HUES64 (cell line): Measurements from ENCODE around the gene ADIG. TPM values are rescaled to one million over a fixed set of nuclear protein-coding genes. Genes with fewer than 3 reads are reported as not detected.

ENCODE experiments used
- H3K27ac ChIP-seq: 2 replicates; pipeline ENCODE4 v1.7.0; 2013; ENCODE audit warnings: low read depth, low read length, inconsistent platforms
- H3K27me3 ChIP-seq: 2 replicates; pipeline ENCODE4 v1.6.1; 2013; ENCODE audit warnings: mild to moderate bottlenecking, low read length; ENCODE audit not compliant: insufficient read depth
- H3K36me3 ChIP-seq: 2 replicates; pipeline ENCODE4 v1.6.1; 2013; ENCODE audit warnings: mild to moderate bottlenecking, low read length; ENCODE audit not compliant: insufficient read depth
- H3K4me1 ChIP-seq: 2 replicates; pipeline ENCODE4 v1.6.1; 2013; ENCODE audit warnings: mild to moderate bottlenecking, low read length, moderate library complexity; ENCODE audit not compliant: insufficient read depth
- H3K4me3 ChIP-seq: 2 replicates; pipeline ENCODE4 v1.5.1; 2013; ENCODE audit warnings: mild to moderate bottlenecking, low read length, moderate library complexity
- H3K9ac ChIP-seq: 2 replicates; pipeline ENCODE4 v1.6.1; 2013; ENCODE audit warnings: mild to moderate bottlenecking, low read depth, low read length
- H3K9me3 ChIP-seq: 2 replicates; pipeline ENCODE4 v1.6.1; 2013; ENCODE audit warnings: low read depth, low read length; ENCODE audit not compliant: insufficient read depth
- WGBS: fragments of 150-250, 120-280 bp; methylation state at CpG from one replicate; pipeline ENCODE4 v1.1.7; 2013; ENCODE audit warnings: missing lambda C conversion rate; 5-methylcytosine and 5-hydroxymethylcytosine counted together
- polyA plus RNA-seq, 2 experiments: library from polyadenylated mRNA; stranded (reverse); fragments of 50-300 nt; gene quantifications; one replicate each; pipeline ENCODE4 v1.2.3, GENCODE V29; 2013

Gene ADIG
- not detected for polyA plus RNA-seq (2013, experiment 1 of 2)
- polyA plus RNA-seq (2013, experiment 2 of 2) = not detected

GRCh38 chr20:38581013-38581412 lies at the start of gene ADIG:
Gene ADIG, plus strand, starts transcription at chr20:38581197. Its CDS starts 54 bp downstream, at chr20:38581251.
- 86% methylated on average over 5 of the region's 5 CpGs for WGBS
- H3K4me3 ChIP-seq = no peak within 1 kb of the TSS
- H3K9me3 ChIP-seq = no peaks in the 10 kb centered on the region
- H3K27ac ChIP-seq = no peak within 1 kb of the TSS
- no peak within 1 kb of the TSS for H3K9ac ChIP-seq
- H3K4me1 ChIP-seq = peaks cover 17% of the 10 kb centered on the region
- H3K27me3 ChIP-seq = no peaks in the 10 kb centered on the region
- H3K36me3 ChIP-seq = peaks cover 4% of the 10 kb centered on the region

DNA sequence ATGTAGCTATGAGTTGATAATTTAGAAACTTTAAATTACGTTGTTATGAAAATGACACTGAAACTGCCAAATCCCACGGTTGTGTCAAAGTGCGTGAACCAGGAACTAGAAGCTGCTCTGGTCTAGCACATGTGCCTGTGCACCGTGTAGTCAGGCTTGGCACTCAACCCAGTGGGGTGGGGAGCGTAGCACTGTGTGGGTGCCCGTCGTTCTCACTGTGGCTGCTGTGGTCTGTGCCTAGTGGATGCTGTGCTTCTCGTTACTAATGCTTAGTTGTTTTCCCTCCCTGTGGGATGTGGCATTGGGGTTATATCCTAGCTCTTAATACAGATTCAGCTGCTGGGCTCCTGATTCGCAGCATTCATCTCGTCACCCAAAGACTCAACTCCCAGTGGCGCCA lies 46.2 kb upstream of the ADIG start:
- Histone ChIP-seq H3K27me3 (no peaks in the 10 kb centered on the region), H3K36me3 (peaks cover 89% of the 10 kb centered on the region)
- WGBS = 97% methylated on average over 11 of the region's 11 CpGs

GRCh38 chr20:38536310-38536709 lies 44.7 kb upstream of the ADIG start:
- Histone ChIP-seq H3K4me3 (no peak overlapping the region), H3K9me3 (no peaks in the 10 kb centered on the region), H3K9ac (no peak overlapping the region), H3K4me1 (no peaks in the 10 kb centered on the region), H3K36me3 (peaks cover 96% of the 10 kb centered on the region), H3K27ac (no peak overlapping the region), H3K27me3 (no peaks in the 10 kb centered on the region)
- WGBS = 94% methylated on average over 2 of the region's 2 CpGs

More for the DNA sequence above, 46.2 kb upstream of the ADIG start:
- Histone ChIP-seq H3K9ac (no peak overlapping the region), H3K9me3 (no peaks in the 10 kb centered on the region), H3K4me1 (no peaks in the 10 kb centered on the region), H3K4me3 (no peak overlapping the region), H3K27ac (no peak overlapping the region)

DNA sequence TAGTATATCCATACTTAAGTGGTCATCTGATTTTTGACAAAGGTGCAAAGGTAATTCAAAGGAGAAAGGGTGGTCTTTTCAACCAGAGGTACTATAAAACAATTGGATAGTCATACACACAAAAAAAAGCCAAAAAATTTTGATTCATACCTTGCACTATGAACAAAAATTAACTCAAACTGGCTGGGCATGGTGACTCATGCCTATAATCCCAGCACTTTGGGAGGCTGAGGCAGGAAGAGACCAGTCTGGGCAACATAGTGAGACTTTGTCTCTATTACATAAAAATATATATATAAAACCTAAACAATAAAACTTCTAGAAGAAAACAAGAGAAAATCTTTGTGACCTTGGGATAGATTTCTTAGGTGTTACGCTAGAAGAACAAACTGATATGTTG lies 43.8 kb upstream of the ADIG start:
- H3K9ac ChIP-seq = no peak overlapping the region
- H3K36me3 ChIP-seq = peaks cover 98% of the 10 kb centered on the region
- WGBS = 100% methylated on average over 1 of the region's 1 CpG
- H3K9me3 ChIP-seq = no peaks in the 10 kb centered on the region
- H3K4me3 ChIP-seq = no peak overlapping the region
- H3K27ac ChIP-seq = no peak overlapping the region
- H3K27me3 ChIP-seq = no peaks in the 10 kb centered on the region
- H3K4me1 ChIP-seq = no peaks in the 10 kb centered on the region

DNA sequence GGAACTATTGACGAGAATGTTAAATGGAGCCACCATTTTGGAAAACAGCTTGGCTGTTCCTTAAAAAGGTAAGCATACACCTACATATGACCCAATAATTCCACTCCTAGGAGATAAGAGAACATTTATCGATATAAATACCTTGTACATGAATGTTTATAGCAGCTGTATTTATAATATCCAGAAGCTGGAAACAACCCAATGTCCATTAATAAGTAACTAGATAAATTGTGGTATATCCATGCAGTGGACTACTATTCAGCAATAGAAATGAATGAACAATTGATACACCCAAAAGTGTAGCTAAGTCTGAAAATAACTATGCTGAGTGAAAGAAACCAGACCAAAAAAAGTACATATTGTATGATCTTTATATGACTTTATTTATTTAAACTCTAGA lies 42.2 kb upstream of the ADIG start:
- Histone ChIP-seq H3K27ac (no peak overlapping the region), H3K4me1 (no peaks in the 10 kb centered on the region), H3K36me3 (peaks cover 97% of the 10 kb centered on the region), H3K4me3 (no peak overlapping the region), H3K9me3 (no peaks in the 10 kb centered on the region), H3K9ac (no peak overlapping the region), H3K27me3 (no peaks in the 10 kb centered on the region)
- 100% methylated on average over 1 of the region's 2 CpGs for WGBS

DNA sequence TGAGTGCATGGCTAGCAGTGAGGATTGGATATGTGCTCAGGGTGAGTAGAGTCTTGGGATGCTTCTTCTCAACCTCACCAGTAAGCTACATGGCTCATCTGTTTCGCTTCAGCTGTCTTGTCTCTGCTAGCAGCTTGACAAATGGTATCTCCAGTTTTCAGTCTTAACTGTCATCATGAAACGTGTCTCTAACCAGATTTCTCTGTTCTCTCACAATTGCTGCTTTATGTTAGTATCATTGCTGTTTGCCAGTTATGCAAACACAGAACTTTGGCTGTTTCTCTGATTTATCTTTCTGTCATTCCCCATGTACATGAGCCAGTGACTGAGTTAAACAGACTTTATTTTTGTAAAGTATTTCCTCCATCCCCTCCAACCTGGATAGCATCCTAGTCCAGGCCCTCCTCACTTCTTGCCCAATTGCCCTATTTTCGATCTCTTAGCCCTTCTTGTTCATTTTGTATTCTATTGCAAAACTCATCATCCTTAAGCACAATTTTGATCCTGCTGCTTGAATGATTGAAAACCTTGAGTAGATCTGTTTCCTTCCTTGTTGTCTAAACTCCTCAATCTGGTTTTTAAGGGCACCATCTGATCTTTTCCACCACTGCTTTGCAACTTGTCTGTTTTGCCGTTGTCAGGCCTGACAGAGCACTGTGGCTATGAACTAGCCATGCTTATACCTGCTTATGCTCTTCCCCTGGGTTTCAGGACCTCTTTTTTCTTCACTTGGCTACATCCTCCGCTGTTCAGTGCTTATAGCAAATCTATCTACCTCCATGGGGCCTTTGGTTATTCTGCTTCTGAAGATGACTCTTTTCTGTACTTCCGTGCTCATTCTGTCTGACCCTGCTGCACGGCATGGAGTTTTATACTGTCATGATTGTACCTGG lies 37.7 kb upstream of the ADIG start:
- H3K9ac ChIP-seq = no peak overlapping the region
- H3K4me1 ChIP-seq = no peaks in the 10 kb centered on the region
- no peak overlapping the region for H3K27ac ChIP-seq
- H3K4me3 ChIP-seq = no peak overlapping the region
- no peaks in the 10 kb centered on the region for H3K9me3 ChIP-seq
- peaks cover 99% of the 10 kb centered on the region for H3K36me3 ChIP-seq
- H3K27me3 ChIP-seq = no peaks in the 10 kb centered on the region
- 95% methylated on average over 7 of the region's 7 CpGs for WGBS

DNA sequence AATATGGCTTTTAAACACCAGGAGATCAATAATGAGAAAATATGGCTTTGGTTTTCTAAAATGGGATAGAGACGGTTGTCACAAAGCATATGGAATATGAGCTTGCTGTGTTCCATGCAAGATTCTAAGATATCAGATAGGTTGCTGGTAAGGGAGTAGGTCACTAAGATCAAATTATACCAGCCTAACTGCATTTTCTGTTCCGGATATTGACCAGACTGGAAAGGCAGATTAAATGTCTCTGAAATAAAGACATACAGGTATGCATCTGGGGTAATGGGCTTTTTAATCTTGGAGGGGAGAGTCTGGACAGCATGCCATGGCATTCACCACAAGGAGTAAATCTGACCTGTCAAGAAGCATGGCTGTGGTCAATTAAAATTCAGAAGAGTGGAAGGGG lies 35.2 kb upstream of the ADIG start:
- no peaks in the 10 kb centered on the region for H3K27me3 ChIP-seq
- 98% methylated on average over 2 of the region's 2 CpGs for WGBS
- no peaks in the 10 kb centered on the region for H3K4me1 ChIP-seq
- no peaks in the 10 kb centered on the region for H3K9me3 ChIP-seq
- H3K9ac ChIP-seq = no peak overlapping the region
- peaks cover 95% of the 10 kb centered on the region for H3K36me3 ChIP-seq
- H3K4me3 ChIP-seq = no peak overlapping the region
- H3K27ac ChIP-seq = no peak overlapping the region

DNA sequence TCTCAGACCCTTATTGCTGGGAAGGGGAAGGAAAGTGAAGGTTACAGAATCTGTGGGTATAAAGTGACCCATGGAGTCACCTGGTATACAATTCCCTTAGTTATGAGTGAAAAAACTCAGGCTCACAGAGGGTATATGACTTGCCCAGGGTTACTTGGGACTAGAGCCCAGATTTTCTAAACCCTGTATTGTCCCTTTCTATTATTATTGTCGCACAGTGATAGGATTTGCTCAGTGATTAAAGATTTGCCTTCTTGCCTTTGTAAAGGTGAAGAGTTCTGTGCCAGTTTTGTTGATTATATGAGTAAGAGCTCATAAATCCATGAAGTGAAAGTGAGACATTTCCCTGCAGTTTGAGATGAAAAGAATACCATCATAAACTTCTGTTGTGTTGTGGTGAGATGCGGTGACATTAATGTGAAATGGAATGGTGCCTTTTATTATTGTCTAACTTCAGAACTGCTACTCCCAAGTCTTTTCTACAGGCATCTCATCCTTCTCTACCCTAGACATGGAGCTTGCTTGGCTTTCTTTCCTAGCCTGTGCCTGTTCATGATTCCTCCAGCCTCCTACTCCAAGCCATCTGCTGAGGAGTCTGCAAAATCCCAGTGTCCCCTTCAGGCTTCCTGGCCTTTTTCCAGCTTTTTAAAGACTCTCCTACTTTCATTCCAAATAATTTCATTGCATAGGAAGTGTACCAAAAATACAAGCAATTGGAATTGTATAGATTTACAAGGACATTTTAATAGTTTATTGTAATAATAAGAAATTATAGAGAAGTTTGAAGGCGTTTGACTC lies 33.5 kb upstream of the ADIG start:
- Histone ChIP-seq H3K9ac (no peak overlapping the region), H3K9me3 (no peaks in the 10 kb centered on the region), H3K36me3 (peaks cover 95% of the 10 kb centered on the region), H3K27me3 (no peaks in the 10 kb centered on the region), H3K27ac (no peak overlapping the region), H3K4me1 (no peaks in the 10 kb centered on the region), H3K4me3 (no peak overlapping the region)
- 95% methylated on average over 2 of the region's 3 CpGs for WGBS

DNA sequence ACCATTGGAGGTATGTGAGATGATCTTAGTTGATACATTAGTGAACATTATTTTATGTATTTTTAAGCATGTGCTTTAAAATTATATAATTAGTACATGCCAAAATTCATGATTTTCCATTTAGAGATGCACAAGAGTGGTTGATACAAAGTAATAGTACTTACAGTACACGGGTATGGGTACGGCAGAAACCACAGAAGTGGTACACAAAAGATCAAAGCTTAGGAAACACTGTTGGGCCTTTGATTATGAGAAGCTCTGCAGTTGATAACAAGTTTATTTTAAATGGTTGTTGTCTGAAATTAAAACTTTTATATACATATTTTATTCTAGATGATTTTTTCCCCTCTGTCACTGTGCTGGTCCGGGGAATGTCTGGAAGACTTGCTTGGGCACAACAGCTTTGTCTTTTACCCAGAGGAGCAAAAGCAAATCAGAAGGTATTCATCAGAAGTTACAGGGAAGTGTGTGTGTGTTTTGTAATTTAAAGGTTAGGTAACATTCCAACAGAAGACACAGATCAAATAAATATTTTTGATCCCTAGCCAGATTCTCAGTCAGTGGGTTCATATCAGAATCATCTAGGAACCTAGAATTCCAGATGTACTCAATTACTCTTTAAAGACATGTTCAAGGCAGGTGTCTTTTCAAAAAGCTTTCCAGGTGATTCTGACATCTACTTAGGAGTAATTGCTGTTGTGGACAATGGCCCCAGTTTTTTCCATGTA lies 32.5 kb upstream of the ADIG start:
- H3K9ac ChIP-seq = no peak overlapping the region
- H3K27me3 ChIP-seq = no peaks in the 10 kb centered on the region
- H3K4me1 ChIP-seq = no peaks in the 10 kb centered on the region
- 96% methylated on average over 3 of the region's 3 CpGs for WGBS
- peaks cover 96% of the 10 kb centered on the region for H3K36me3 ChIP-seq
- no peaks in the 10 kb centered on the region for H3K9me3 ChIP-seq
- no peak overlapping the region for H3K27ac ChIP-seq
- no peak overlapping the region for H3K4me3 ChIP-seq

DNA sequence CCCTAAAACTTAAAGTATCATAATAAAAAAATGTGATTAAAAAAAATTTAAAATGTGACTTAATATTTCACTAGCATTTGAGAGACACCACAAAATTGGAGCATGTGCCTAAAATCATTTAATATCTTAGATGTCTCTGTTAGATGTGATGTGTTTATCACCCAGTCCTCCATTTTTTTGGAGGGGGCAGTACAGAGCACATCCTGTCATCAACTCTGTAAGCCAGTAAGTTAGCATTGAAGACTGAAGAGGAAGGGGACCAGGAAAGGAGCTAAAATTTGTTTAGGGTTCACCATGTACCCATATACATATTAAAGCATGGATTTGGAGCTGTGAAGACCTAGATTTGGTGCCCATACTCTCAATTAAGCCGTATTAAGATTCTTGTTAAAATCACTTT lies 30.7 kb upstream of the ADIG start:
- no peaks in the 10 kb centered on the region for H3K9me3 ChIP-seq
- WGBS = 100% methylated on average over 1 of the region's 1 CpG
- no peak overlapping the region for H3K9ac ChIP-seq
- no peaks in the 10 kb centered on the region for H3K27me3 ChIP-seq
- H3K4me3 ChIP-seq = no peak overlapping the region
- H3K36me3 ChIP-seq = peaks cover 96% of the 10 kb centered on the region
- no peak overlapping the region for H3K27ac ChIP-seq
- no peaks in the 10 kb centered on the region for H3K4me1 ChIP-seq
